Renal cortex interstitium (tissue), 11 donors: Measurements from ENCODE around the gene LDLRAD3. TPM values are rescaled to one million over a fixed set of nuclear protein-coding genes. Genes with fewer than 3 reads are reported as not detected.

ENCODE experiments used
- DNase-seq, 11 donors: peaks; one replicate each; pipeline ENCODE4 v3.0.0-alpha.2; 2013; ENCODE audit warnings: low read depth in 9 of 11, low spot score in 4 of 11; ENCODE audit errors: extremely low read depth in 1 of 11
- polyA plus RNA-seq, 3 donors: library from polyadenylated mRNA; unstranded; fragments of 120-200 nt; gene quantifications; one replicate each; pipeline ENCODE4 v1.2.1, GENCODE V29; 2013; ENCODE audit not compliant: insufficient read length in 3 of 3

Gene LDLRAD3
- polyA plus RNA-seq, 3 donors = 23.5 to 25.2 (median 24.8) TPM

- DNase-seq = no peak
Observed at GRCh38 chr11:36053862-36054261, 110.0 kb downstream of the LDLRAD3 start.

- DNase-seq = no peak
Observed at GRCh38 chr11:36054628-36055027, 110.8 kb downstream of the LDLRAD3 start.

GRCh38 chr11:36056160-36056751 lies 112.4 kb downstream of the LDLRAD3 start:
- no peak for DNase-seq

- no peak for DNase-seq
Observed at GRCh38 chr11:36057379-36058042, 113.6 kb downstream of the LDLRAD3 start.

DNA sequence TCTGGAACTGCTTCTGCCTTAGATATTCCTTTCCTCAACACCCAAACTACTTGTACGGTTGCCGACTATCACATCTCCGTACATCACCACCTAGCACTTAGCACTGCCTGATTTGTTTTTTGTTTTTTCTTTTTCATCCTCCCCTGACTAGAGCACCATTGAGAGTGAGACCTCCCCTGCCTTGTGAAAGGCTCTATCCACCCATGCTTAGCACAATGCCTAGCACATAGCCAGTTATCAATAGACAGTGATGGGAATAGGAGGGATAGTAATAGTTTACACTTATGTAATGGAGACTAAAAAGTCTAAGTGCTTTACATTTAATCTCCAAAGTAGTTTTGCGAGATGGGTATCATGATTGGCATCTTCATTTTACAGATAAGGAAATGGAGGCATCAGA lies 115.8 kb downstream of the LDLRAD3 start:
- no peak for DNase-seq

GRCh38 chr11:36060926-36061325 lies 117.1 kb downstream of the LDLRAD3 start:
- no peak for DNase-seq

DNA sequence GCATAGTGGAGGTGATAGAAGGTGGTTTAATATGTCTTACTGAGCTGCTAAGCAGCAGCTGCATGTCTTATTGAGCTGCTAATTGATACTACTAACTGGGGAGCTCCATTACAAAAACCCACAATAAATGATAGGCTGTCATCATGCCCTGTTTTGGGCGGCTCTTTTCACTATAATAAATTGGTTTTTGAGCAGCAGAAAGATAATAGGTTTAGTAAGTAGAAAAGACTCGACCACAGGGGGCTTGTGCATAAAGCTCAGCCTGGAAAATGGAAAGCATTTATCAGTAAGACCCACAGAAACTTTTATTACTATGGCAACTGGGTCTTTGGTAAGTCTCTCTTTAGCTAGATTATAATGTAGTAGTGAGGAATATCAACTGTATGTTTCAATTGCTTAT lies 117.6 kb downstream of the LDLRAD3 start:
- DNase-seq = no peak

DNA sequence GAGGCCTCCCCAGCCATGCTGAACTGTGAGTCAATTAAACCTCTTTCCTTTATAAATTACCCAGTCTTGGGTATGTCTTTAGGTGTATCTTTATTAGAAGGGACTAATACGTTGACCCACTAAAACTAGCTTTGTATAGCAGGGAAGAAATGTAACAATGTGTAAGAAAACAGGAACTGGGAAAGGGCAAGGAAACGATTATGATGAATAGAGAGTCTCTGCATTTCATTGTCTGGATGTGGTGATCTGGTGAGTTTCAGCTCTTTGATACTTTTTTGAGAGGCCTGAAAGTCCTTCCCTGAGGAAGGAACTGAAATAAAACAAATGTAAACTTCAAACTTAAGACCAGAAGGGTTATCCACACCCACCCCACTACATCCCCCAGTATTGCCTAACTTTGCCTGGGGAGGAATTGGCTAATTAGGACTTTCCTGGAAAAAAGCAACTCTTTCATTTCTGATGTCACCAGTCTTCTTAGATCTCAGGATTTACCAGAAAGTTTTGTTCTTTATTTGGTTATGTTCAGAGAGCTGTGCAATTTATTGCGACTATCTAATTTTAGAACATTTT lies 119.0 kb downstream of the LDLRAD3 start:
- DNase-seq = no peak

DNA sequence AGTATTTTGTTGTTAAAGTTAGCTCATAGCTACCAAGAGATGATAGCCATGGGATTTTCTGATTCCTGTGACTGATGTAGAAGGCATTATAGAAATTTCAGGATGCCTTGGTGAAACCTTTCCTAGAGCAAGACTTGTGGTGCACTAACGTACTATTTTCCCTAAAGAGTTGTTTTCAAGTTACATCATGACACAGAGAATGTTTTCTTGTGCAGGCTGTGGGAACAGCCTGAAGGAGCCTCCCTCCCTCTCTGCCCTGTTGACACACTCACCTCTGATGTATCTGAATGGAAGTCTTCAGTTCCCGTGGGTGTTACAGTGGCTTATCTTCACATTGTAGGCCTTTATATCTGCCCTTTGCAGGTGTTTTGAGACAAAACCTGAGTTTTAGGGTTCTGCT lies 121.6 kb downstream of the LDLRAD3 start:
- DNase-seq = no peak

DNA sequence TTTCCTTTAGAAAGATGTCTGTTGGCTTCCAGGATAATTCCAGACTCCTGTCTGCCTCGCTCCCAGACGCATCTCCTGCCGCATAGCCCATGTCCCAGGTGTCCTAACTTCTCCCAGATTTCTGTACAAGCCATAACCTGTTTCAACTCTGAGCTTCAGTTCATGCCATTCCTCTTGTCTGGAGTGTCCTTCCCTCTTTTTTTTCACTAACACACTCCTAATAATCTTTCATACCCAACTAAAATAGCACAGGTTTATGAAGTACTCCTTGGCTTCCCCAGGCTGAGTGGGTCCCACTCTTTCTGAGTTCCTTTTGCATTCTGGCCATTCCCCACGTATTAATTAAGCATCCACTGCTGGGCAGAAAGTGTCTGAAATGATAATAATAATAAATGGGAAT lies 123.0 kb downstream of the LDLRAD3 start:
- DNase-seq = no peak

- no peak for DNase-seq
Observed at GRCh38 chr11:36069576-36070212, 125.8 kb downstream of the LDLRAD3 start.

GRCh38 chr11:36070213-36070953 lies 126.5 kb downstream of the LDLRAD3 start:
- no peak for DNase-seq

DNA sequence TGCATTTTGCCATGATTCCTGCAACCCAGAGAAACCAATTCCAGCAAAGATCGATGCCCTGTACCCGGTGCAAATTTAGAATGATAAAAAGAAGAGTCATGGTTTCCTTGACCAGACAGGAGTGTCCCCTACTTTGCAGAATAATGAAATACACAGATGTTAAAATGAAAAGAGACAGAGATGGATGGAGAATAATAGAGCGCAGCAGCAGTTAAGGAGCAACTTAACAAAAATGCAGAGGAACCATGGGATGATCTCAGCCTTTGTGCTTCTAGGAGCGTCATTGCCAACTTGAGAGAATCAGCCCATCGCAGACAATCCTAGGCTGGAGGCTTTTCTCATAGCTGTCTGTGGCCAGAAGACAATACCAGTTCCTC lies 127.1 kb downstream of the LDLRAD3 start:
- DNase-seq = no peak

GRCh38 chr11:36071917-36072500 lies 128.1 kb downstream of the LDLRAD3 start:
- no peak for DNase-seq

- DNase-seq = peak in 1 of 11 donors; percentile 49
Observed at GRCh38 chr11:36073411-36074203, 129.7 kb downstream of the LDLRAD3 start.

- DNase-seq = no peak
Observed at GRCh38 chr11:36074941-36075431, 131.1 kb downstream of the LDLRAD3 start.

- no peak for DNase-seq
Observed at GRCh38 chr11:36077368-36077767, 133.5 kb downstream of the LDLRAD3 start.

DNA sequence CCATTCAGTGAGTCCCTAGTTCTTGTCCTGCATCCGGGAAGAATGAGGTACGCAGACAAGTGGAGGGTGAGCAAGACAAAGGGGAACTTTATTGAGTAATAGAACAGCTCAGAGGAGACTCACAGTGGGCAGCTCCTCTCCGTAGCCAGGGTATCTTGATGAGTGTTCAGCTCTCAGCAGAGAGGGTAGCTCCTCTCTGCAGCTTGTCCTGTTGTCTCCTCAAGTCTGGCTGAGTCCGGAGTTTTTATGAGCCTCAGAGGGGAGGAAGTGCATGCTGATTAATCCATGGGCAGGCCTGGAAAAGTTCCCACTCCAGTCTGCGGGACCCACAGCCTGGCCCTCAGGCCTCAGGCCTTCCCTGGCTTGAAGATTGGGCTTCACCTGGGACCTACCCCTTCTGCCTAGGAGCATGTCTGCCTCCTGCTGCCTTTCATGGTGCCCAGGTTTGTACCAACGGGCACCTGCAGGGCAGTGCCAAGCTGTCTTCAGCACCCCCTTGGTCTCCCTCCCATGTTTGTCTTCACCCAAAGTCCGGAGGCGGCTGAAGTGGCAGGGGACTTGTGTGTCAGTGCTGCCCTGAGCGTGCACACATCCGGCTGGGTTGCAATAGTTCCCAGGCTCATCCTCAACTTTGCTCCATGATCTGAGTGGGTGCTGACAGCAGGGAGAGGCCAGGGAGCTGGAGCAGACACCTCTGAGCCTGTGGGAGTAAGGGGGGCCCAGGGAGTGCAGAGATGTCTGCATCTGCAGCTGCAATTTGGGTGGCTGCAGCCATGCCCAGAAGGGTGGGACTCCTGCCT lies 134.2 kb downstream of the LDLRAD3 start:
- no peak for DNase-seq
